ENCODE data around the gene SLC44A2. TPM values are rescaled to one million over a fixed set of nuclear protein-coding genes. Genes with fewer than 3 reads are reported as not detected.

The SLC44A2 gene
- total and polyA plus RNA-seq, 2 of the 13 experiments (the other 11 are each of a cell fraction or from before 2014, with no cell fraction given), result 2.4 to 5.6 TPM

DNA sequence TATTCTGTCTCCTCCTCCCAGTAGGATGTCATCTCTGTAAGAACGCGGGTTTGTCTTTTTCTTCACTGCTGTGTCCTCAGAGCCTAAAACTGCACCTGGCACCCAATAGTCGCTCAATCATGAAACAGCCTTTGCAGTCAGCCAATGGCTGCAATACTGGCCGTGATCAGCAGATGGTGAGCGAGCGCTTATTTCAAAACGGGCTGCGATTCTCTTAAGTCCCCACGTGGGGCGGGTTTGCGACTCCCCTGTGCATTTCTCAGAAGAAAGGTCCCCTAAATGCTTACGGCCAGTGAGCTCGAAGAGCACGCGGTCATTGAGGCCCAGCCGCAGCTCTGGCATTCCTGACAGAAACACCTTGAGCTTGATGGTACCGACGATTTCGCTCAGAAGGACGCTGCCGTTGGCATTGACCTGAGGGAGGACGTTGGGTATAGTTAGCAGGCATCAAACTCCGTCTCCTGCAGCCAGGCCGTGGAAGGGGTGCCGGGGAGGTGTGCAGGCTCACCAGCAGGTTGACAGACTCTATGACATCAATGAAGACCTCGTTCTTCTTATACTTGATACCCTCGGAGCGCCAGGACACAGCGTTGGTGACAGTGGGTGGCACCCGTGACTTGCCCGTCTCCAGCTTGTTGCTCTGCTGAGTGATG is 44.2 kb upstream of the SLC44A2 start (continued):
- TF ChIP-seq ISX (CRISPR knock-in tag; conservative IDR thresholded peaks at IDR 0.05) (no peak), ZC3H4 (CRISPR knock-in tag; IDR thresholded peaks at IDR 0.05; ENCODE audit: borderline replicate concordance) (no peak), ZNF383 (CRISPR knock-in tag; IDR thresholded peaks at IDR 0.05; ENCODE audit: borderline replicate concordance) (no peak), MAFK (conservative IDR thresholded peaks at IDR 0.05 in 1 of 2, IDR thresholded peaks at IDR 0.05 in 1 of 2; ENCODE audit: low read length in 2 of 2) (no peak), TCF7 (IDR thresholded peaks at IDR 0.05; ENCODE audit: low read depth) (no peak), ZNF780A (CRISPR knock-in tag; IDR thresholded peaks at IDR 0.05) (no peak), RARG (CRISPR knock-in tag; IDR thresholded peaks at IDR 0.05; ENCODE audit: low read depth) (no peak), KDM5A (IDR thresholded peaks at IDR 0.05; ENCODE audit: borderline replicate concordance, low read length) (no peak), CTCF (CRISPR knock-in tag; IDR thresholded peaks at IDR 0.05) (peak; percentile 97), KAT2B (IDR thresholded peaks at IDR 0.05; ENCODE audit: borderline replicate concordance, low read depth, low read length) (no peak), SRSF9 (IDR thresholded peaks at IDR 0.05; ENCODE audit: borderline replicate concordance, insufficient read depth, low read depth, low read length, poor library complexity, severe bottlenecking) (no peak), ZNF30 (CRISPR knock-in tag; IDR thresholded peaks at IDR 0.05) (no peak), TEAD2 (CRISPR knock-in tag; IDR thresholded peaks at IDR 0.05) (no peak), U2AF1 (optimal IDR thresholded peaks at IDR 0.05; ENCODE audit: low read depth, low read length) (no peak), TCF12 (IDR thresholded peaks at IDR 0.05) (no peak), TCF12 (CRISPR knock-in tag; IDR thresholded peaks at IDR 0.05) (no peak), TBX3 (IDR thresholded peaks at IDR 0.05; ENCODE audit: borderline replicate concordance) (no peak), MTA3 (CRISPR knock-in tag; IDR thresholded peaks at IDR 0.05) (no peak), FOXJ3 (CRISPR knock-in tag; IDR thresholded peaks at IDR 0.05; ENCODE audit: borderline replicate concordance) (no peak), RFX5 (IDR thresholded peaks at IDR 0.05; ENCODE audit: low read depth, low read length) (no peak), NR2F1 (CRISPR knock-in tag; IDR thresholded peaks at IDR 0.05) (no peak)
- TF ChIP-seq, protein P1, sequence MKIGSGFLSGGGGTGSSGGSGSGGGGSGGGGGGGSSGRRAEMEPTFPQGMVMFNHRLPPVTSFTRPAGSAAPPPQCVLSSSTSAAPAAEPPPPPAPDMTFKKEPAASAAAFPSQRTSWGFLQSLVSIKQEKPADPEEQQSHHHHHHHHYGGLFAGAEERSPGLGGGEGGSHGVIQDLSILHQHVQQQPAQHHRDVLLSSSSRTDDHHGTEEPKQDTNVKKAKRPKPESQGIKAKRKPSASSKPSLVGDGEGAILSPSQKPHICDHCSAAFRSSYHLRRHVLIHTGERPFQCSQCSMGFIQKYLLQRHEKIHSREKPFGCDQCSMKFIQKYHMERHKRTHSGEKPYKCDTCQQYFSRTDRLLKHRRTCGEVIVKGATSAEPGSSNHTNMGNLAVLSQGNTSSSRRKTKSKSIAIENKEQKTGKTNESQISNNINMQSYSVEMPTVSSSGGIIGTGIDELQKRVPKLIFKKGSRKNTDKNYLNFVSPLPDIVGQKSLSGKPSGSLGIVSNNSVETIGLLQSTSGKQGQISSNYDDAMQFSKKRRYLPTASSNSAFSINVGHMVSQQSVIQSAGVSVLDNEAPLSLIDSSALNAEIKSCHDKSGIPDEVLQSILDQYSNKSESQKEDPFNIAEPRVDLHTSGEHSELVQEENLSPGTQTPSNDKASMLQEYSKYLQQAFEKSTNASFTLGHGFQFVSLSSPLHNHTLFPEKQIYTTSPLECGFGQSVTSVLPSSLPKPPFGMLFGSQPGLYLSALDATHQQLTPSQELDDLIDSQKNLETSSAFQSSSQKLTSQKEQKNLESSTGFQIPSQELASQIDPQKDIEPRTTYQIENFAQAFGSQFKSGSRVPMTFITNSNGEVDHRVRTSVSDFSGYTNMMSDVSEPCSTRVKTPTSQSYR (CRISPR knock-in tag; IDR thresholded peaks at IDR 0.05; ENCODE audit: borderline replicate concordance), result no peak
- TF ChIP-seq, protein P2, sequence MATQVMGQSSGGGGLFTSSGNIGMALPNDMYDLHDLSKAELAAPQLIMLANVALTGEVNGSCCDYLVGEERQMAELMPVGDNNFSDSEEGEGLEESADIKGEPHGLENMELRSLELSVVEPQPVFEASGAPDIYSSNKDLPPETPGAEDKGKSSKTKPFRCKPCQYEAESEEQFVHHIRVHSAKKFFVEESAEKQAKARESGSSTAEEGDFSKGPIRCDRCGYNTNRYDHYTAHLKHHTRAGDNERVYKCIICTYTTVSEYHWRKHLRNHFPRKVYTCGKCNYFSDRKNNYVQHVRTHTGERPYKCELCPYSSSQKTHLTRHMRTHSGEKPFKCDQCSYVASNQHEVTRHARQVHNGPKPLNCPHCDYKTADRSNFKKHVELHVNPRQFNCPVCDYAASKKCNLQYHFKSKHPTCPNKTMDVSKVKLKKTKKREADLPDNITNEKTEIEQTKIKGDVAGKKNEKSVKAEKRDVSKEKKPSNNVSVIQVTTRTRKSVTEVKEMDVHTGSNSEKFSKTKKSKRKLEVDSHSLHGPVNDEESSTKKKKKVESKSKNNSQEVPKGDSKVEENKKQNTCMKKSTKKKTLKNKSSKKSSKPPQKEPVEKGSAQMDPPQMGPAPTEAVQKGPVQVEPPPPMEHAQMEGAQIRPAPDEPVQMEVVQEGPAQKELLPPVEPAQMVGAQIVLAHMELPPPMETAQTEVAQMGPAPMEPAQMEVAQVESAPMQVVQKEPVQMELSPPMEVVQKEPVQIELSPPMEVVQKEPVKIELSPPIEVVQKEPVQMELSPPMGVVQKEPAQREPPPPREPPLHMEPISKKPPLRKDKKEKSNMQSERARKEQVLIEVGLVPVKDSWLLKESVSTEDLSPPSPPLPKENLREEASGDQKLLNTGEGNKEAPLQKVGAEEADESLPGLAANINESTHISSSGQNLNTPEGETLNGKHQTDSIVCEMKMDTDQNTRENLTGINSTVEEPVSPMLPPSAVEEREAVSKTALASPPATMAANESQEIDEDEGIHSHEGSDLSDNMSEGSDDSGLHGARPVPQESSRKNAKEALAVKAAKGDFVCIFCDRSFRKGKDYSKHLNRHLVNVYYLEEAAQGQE (IDR thresholded peaks at IDR 0.05; ENCODE audit: borderline replicate concordance in 1 of 2, low read depth in 1 of 2, low read length in 2 of 2), result no peak

Data from HepG2 (cell line).